HG03442 (cell line): Measurements from ENCODE around the gene RND2.
"Not testable (repeated sequence)": the region's sequence is repeated elsewhere in the genome, so short reads cannot be mapped to it uniquely, and the experiment has no call there.

ENCODE experiments used
- ATAC-seq: cut with Tn5 transposase; IDR thresholded peaks from one replicate; pipeline ENCODE4 v1.9.1; 2021; ENCODE audit warnings: mild to moderate bottlenecking, moderate library complexity; ENCODE audit not compliant: unreplicated experiment

Gene RND2, protein sequence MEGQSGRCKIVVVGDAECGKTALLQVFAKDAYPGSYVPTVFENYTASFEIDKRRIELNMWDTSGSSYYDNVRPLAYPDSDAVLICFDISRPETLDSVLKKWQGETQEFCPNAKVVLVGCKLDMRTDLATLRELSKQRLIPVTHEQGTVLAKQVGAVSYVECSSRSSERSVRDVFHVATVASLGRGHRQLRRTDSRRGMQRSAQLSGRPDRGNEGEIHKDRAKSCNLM

DNA sequence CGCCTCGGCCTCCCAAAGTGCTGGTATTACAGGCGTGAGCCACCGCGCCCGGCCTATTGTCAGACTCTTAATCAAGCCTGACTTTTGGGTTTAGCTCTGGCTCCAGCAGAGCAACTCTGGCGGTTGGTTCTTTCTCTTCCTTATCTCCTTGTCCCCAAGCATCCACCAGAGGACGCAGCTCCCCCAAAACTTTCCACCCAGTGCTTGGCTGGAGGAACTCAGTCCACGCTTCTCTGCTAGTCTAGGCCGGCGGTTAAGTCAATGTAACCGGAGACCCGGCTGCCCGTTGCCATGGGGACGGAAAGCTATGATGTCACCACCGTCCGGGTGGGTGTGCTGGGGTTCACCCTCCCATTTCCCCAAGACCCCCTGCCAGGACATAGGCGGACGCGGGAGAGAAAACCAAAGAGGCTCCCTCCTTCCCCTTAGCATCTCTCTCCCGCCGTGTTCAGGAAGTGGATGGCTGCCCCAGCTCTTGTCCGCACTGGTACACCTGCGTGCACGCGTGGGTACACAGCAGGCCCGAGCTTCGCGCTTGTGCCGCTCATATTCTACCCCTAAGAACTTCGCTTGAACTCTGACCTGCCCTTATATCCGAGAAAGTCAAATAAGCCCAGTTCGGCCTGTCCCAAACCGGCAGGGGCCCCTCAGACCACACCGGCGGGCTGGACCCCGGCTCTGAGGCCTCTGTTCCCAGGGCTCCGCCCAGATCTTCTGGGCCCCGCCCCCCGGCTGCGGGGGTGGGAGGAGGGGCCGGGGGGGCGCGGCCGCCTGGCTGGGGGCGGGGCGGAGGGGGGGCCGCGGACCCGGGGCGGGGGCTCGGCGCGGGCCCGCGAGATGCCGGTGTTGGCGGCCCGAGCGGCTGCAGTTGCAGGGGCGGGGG lies at the start of gene RND2:
RND2 (plus strand) TSS at position 825 of the 883 bp plus-strand sequence. CDS start 117 bp downstream, outside the sequence.
- no peak for ATAC-seq

DNA sequence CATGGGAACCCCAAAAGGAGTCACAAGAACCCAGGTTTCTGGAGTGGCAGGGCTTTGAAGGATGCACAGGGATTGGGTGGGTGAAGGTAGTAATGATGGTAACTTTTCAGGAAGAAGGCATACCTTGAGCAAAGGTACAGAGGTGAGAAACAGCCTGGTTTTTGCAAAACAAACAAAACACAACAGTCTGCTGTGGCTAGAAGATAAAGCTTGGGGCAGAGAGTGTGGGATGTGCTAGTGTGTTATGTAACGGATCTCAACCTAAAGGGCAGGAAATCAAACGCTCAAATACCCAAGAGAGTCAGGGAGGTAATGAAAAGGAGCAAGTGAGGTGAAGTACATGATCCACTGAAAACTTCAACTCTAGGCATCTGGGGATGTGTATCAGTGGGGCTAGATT lies 49.8 kb upstream of the RND2 start:
- ATAC-seq: no peak

DNA sequence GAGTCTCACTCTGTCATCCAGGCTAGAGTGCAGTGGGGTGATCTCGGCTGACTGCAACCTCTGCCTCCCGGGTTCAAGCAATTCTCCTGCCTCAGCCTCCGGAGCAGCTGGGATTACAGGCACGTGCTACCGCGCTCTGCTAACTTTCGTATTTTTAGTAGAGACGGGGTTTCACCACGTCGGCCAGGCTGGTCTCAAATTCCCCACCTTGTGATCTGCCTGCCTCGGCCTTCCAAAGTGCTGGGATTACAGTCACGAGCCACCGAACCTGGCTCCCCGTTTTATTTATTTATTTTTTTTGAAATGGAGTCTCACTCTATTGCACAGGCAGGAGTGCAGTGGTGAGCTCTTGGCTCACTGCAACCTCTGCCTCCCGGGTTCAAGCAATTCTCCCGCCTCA lies 49.3 kb upstream of the RND2 start:
- not testable (repeated sequence) for ATAC-seq

DNA sequence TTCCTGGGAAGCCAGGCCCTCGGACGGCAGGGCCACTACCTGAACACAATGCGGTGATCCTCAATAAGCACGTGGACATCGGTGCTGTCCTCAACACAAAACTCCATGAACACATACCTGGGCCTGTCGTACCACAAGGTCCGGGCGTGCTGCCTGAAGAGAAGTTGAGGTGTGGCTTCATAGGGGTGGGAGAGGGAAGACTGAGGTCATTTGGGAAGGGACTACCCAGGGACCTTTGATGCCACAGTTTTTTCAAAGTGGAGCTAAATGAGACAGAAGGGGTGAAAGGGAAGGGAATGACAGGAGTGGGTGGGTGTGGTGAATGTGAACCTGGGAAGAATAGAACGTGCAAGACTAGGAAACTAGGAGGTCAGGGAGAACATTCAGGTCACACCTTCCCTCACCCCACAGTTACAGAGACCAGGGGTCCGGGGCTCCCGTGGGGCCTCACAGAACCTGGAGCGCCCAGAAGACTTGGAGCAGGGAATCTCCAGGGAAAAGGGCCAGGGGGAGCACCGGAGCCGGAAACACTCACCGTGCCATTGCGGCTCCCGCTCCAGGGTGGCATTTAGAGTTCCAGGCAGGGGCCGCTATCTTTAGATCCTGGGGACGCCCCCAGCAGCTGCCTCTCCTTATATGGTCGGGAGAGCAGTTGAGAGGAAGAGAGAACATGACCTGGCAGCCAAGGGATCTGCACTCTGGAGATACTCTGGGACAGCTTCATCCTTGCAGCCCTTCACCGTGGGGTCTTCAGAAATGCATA lies 45.3 kb upstream of the RND2 start, which contains the start of gene PTGES3L:
PTGES3L (minus strand) TSS at position 570 of the 763 bp plus-strand sequence; CDS start at position 543, 27 bp downstream.
- peak; percentile 17 for ATAC-seq

DNA sequence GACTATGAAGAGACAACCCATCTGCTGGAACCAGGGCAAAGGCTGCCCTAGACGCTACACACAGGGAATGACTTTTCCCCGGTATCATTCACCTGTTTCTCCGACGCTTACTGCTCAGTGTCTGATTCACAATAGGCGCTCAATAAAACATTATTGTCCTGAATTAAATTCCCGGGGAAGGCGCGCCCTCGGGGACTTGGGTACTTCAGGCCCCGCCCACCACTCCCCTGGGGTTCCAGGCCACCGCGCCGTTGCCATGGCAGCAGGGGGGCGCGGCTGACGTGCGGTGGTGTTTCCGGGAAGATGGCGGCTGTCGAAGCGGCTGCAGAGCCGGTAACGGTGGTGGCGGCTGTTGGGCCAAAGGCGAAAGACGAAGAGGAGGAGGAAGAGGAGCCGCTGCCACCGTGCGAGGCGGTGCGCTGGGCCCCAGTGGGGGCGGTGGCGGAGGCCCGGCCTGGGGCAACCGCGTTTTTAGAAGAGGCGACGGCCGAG lies 44.7 kb upstream of the RND2 start, which contains the start of gene RUNDC1:
RUNDC1 (plus strand) TSS at position 292 of the 492 bp plus-strand sequence; CDS start at position 304, 12 bp downstream.
- peak; percentile 75 for ATAC-seq

DNA sequence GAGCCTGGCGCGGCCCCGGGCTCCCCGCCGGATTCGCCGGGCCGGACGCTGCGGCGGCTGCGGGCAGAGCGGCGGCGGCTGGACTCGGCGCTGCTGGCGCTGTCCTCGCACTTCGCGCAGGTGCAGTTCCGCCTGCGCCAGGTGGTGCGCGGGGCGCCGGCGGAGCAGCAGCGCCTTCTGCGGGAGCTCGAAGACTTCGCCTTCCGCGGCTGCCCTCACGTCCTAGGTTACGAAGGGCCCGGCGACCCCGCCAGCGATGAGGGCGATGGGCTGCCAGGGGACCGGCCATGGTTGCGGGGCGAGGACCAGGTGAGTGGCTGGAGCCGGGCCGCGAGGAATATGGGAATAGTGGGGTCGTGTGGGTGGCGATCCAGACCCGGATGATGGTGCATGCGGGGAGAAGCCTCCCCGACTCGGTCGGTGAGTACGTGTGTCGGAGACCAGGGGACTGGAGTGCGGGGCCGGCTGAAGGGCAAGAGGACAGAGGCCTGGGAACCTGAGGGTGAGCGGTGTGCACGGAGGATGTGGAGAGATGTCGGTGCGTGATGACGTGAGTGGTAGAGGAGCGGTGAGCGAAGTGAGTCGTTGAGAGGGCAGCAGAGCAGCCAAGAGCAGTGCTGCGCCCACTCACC lies 44.1 kb upstream of the RND2 start:
- peak; percentile 40 for ATAC-seq

DNA sequence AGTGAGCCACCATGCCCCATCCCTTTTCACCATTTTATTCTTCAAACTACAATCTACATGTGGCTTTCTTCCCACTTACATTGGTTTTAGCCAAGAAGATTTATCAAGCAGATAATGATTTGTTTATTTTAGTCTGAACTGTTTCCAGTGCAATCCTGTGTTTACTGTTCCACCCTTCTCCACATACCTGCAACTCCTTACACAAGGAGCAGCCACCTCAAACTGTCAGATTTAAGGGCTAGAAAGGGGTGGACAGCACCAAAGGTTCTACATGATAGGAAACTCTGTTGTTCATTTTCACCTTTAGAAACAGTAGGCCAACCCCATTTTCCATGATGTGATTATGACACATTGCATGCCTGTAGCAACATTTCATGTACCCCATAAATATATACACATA lies 42.8 kb upstream of the RND2 start:
- ATAC-seq: no peak

DNA sequence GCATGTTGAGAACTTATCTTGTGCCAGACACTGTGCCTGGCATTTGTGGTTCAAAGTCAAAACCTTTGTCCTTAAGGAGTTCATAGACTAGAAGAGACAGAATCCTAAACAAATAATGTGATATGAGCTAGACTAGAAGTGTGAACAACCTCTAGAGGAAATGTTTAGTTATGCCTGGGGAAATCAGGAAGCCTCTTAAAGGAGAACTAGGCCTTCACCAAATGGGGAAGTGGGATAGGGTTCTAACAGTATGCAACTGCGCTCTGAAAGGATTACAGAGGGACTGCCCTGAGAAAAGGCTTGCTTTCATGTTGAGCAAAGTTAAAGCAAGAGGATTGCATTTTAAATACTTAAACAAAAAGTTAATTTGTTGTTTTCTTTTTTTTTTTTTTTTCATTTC lies 39.8 kb upstream of the RND2 start:
- no peak for ATAC-seq

DNA sequence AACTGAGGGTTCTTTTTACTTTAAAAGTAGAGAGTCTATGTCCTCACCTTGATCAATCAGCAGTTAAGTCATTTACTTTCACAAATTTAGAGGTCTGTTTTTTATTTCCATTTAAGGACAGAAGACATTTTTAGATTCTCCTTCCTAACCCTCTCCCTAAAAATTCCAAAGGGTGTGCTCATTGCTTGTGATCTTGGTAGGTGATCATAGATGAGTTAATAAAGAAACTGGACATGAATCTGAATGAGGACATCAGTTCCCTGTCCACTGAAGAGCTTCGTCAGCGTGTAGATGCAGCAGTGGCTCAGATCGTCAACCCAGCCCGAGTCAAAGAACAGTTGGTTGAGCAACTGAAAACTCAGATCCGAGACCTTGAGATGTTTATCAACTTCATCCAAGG lies 35.9 kb upstream of the RND2 start:
- ATAC-seq: no peak

DNA sequence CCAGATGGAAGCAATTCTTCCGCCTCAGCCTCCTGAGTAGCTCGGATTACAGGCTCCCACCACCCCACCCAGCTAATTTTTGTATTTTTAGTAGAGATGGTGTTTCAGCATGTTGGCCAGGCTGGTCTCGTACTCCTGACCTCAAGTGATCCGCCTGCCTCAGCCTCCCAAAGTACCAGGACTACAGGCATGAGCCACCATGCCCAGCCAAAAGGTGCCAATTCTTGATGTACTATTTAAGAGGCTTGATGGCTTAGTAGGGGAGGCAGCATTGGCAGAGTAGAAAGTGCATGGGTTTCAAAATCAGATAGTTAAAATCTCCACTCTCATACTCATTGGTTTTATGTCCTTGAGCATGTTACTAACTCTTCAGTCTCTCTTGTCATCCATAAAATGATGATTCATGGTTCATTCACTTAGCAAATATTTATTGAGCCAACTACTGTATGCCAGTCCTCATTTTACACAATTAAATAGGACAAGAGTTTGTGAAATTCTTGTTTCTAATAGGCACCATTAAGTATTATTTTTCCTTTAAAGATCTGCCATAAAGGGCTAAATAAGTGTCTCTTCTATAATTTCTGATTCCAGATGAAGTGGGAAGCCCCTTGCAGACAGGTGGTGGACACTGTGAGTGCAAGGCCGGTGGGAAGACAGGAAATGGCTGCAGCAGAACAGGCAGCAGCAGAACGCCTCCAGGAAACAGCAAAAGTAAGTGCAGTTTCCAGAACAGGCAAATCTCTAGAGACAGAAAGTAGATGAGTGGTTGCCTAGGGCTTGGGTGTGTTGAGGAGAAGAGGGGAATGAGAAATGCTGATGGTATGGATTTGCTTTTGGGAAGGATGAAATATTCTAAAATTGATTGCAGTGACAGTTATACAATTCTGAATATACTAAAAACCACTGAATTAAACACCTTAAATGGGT lies 35.0 kb upstream of the RND2 start:
- no peak for ATAC-seq

DNA sequence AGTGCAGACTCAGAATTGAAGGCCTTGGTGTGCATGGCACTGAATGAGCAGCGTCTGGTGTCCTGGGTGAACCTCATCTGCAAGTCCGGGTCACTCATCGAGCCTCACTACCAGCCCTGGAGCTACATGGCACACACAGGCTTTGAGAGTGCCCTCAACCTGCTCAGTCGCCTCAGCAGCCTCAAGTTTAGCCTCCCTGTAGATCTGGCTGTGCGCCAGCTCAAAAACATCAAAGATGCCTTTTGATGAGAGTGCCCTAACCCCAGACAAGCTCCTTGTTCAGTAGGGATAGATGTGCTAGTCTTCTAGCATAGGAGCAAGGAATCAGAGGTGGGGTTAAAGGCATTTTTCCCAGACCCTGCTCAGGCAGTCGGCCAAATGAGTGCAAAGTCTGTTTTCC lies 33.6 kb upstream of the RND2 start:
- ATAC-seq: no peak

DNA sequence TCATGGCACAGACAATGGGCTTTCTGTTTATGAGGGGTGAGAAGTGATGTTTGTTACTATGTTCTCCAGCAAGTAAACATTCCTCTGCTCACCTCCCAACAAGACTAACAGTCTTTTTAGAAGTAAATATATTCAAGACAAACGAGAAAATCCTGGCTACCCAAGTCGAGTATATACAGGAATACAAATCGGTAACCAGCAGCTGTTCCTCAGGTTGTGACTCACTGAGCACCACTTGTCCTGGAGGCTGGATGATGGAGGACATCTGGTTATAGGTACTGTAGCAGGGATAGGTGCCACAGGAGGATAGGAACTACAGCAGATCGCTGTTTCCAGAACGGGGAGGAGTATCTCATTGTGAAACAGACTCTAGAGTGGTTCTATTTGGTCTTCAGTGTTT lies 32.2 kb upstream of the RND2 start:
- no peak for ATAC-seq

DNA sequence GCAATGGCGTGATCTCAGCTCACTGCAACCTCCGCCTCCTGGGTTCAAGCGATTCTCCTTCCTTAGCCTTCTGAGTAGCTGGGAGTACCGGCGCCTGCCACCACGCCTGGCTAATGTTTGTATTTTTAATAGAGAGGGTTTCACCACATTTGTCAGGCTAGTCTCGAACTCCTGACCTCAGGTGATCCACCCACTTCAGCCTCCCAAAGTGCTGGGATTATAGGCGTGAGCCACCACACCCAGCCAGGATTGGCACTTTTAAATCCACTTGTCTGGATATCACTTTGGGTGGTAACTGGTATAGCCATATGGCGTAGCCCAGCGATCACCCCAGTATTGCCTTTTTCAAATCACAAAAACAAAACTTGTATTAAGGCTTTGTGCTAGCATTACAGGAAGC lies 31.1 kb upstream of the RND2 start:
- not testable (repeated sequence) for ATAC-seq

DNA sequence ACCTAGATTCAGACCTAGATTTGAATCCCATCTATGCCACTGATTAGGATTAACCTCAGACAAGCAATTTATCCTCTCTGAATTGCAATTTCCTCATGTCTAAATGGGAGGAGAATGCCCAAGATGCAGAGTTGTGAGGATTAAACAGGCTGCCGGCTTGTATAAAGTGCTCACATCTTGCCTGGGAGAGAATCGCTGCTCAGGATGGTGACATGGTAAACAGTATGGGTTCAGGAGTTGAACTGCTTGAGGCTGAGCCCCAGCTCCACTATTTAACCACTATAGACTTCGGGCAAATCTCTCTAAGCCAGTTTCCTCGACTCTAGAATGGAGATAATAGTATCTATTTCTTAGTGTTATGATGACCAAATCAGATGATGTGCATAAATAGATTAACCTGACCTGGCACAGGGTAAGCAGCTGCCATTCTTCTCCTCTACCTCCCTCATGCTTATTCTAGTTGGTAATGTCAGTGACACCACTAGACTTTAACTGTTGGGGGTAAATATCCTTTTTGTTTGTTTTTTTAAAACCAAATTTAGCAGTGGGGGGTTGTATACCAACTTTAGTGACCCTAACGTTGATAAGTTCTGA lies 27.5 kb upstream of the RND2 start:
- no peak for ATAC-seq

DNA sequence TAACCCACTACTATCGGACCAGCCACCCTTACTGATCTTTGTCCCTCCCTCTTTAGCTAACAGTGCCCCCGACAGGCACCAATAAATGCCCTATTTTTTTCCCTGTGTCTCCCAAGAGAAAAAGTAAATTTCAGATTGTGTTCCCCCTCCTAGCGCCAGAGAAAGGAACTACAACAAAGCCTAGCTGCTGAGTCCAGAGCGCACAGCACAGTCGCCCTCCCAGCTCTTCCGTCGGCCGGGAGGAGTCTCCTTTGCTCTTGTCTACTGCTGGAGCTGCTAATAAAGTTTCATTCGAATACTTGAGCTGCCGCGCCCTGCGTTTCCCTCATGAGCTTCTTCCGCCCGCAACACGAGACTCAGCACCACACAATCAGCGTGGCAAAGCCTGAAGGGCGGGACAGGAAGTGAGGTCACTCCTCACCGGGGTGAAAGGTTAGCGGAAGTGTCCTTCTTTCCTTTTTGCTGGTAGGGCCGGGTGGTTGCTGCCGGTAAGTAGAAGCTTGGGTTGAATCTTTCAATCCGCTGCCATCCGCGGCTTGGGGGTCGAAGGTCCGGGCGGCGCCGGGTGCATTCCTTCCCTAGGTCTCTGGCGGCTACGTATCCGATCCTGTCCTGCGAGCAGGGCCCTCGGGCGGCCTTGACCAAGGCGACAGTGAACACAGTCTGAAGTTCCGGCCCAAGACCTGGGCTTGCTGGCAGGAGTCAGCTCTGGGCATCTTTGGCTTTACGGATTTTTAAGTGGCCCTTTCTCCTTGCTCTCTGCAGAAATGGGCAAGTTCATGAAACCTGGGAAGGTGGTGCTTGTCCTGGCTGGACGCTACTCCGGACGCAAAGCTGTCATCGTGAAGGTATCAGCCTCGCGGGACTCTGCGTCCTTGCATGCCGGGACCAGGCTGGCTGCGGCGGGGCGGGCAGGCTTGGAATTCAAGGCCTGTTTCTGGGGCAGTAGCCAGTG lies 26.8 kb upstream of the RND2 start, which contains the start of gene RPL27:
RPL27 (plus strand) TSS at position 436 of the 955 bp plus-strand sequence; CDS start at position 768, 332 bp downstream.
- ATAC-seq: peak; percentile 87

DNA sequence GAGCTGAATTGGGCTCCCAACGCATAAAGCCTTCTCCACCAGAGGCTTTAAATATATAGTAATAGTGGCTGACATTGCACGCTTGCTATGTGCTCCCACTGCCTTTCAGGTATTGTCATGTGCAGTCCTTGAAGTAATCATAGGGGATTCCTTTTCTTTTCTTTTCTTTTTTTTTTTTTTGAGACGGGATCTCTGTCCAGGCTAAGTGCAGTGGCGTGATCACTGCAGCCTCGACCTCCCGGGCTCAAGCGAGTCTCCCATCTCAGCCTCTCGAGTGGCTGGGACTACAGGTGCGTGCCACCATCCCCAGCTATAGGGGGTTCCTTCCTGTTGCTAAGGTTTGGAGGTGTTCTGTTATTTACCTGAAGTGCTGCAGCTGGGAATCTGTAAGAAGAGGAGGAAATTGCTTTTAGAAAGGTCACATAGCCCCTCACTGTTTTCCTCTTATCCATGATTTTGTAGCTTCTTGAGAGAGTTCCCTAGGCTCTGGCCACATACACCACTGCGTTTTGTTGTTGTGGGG lies 26.0 kb upstream of the RND2 start:
- ATAC-seq: no peak

DNA sequence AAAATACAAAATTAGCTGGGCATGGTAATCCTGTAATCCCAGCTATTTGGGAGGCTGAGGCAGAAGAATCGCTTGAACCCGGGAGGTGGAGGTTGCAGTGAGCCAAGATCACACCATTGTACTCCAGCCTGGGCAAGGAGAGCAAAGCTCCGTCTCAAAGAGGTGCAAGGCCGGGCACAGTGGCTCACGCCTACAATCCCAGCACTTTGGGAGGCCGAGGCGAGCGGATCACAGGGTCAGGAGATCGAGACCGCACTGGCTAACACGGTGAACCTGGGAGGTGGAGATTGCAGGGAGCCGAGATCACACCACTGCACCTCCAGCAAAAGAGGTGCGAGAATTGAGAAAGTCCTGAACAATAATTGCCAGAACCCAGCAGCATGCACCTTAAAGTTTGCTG lies 24.1 kb upstream of the RND2 start:
- ATAC-seq: not testable (repeated sequence)
